ENCODE results near the gene SHLD2. TPM values are rescaled to one million over a fixed set of nuclear protein-coding genes. Genes with fewer than 3 reads are reported as not detected.
"Not testable (repeated sequence)": the region's sequence is repeated elsewhere in the genome, so short reads cannot be mapped to it uniquely, and the experiment has no call there.

SHLD2 gene
- total RNA-seq, 6 experiments from 2014 or later: 22.5 to 33.2 (median 27.2) TPM

DNA sequence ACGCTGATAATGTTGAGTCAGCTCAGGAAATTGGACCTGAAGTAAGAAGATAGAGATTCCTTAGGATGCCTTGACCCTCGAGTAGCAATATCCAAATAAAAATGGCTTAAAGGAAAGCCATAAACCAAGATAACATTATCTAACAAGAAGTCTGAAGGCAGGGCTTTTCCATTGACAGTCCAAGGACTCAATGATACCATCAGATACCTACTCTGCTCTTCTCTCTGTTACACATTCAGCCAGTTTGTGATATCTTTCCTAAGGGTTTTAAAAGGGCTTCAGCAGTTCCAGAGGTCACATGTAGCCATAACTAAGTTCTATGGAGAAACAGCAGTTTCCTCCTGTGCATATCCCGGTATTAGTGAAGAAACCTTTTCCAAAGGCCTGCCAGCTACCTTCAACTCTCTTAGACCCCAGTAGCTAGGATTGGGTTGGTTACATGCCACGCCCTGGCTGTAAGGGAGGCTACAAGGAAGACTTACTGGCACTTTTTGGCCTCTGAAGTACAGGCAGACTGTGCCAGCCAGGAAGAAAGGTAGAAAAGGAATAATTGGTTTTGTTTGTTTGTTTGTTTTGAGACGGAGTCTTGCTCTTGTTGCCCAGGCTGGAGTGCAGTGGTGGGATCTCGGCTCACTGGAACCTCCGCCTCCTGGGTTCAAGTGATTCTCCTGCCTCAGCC lies 10.6 kb downstream of the SHLD2 start:
- no peaks in the 10 kb centered on the region for H3K9me3 ChIP-seq
- H3K4me3 ChIP-seq: no peak overlapping the region
- H3K27ac ChIP-seq: no peak overlapping the region
- DNase-seq (no peak), ATAC-seq (no peak)
- peaks cover 0 to 15% (median 10%) of the 10 kb centered on the region in 4 donors for H3K36me3 ChIP-seq
- WGBS (ENCODE audit: insufficient coverage, low coverage, low lambda C conversion rate, missing lambda C conversion rate): 86% methylated on average over 5 of the region's 7 CpGs
- no peak for TF ChIP-seq POLR2A (IDR thresholded peaks at IDR 0.05)
- TF ChIP-seq, protein P1, sequence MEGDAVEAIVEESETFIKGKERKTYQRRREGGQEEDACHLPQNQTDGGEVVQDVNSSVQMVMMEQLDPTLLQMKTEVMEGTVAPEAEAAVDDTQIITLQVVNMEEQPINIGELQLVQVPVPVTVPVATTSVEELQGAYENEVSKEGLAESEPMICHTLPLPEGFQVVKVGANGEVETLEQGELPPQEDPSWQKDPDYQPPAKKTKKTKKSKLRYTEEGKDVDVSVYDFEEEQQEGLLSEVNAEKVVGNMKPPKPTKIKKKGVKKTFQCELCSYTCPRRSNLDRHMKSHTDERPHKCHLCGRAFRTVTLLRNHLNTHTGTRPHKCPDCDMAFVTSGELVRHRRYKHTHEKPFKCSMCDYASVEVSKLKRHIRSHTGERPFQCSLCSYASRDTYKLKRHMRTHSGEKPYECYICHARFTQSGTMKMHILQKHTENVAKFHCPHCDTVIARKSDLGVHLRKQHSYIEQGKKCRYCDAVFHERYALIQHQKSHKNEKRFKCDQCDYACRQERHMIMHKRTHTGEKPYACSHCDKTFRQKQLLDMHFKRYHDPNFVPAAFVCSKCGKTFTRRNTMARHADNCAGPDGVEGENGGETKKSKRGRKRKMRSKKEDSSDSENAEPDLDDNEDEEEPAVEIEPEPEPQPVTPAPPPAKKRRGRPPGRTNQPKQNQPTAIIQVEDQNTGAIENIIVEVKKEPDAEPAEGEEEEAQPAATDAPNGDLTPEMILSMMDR (IDR thresholded peaks at IDR 0.05): no peak
- H3K27me3 ChIP-seq: no peaks in the 10 kb centered on the region
- no peaks in the 10 kb centered on the region for H3K4me1 ChIP-seq
- intact Hi-C loops (cut with DNase I): no loop called here

DNA sequence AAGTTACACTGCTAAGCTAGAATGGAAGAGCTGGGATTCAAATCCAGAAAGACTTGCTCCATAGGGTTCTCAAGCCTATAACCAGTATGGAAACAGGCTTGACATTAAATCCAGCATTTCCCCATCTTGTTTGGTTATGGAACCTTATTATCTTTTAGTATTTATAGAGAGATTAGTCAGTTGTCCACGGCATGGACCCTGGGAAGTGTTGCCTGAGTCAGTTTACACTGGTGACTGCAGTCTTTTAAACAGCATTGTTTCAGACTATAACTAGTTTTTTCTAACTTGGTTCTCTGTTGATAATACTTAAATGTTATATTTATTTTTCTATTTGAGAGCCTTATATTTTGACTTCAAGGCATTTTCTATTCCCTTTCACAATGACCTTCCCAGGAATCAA lies 23.1 kb downstream of the SHLD2 start:
- intact Hi-C loops (cut with DNase I); H3K27ac ChIP-seq; H3K4me3 ChIP-seq; DNase-seq; H3K9me3 ChIP-seq; H3K27me3 ChIP-seq; H3K4me1 ChIP-seq; H3K36me3 ChIP-seq: not testable (repeated sequence)
- ATAC-seq: peak in 1 of 4 donors; percentile 63
- WGBS (ENCODE audit: insufficient coverage, low coverage, low lambda C conversion rate, missing lambda C conversion rate): no CpG with 5 or more reads among the region's 1 CpG

DNA sequence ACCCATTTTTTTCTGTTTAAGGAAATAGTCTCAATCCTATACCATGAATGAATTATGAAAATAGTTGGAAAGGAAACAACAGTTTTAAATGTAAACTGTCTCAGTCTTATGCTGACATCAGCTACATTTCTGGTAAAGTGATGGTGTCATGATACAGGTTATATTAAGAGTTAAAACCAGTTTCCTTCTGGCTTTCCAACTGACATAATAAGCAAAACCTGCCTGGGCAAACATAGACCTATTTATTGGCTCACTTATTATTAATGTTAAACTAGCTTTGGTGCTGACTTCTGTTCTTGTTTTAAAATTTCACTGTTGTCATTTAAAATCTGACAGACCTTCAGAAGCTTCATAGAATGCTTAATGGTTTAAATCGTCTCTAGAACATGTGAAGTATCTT lies 24.0 kb downstream of the SHLD2 start:
- DNase-seq; H3K27ac ChIP-seq; H3K36me3 ChIP-seq; H3K4me1 ChIP-seq; H3K9me3 ChIP-seq; H3K27me3 ChIP-seq; H3K4me3 ChIP-seq; intact Hi-C loops (cut with DNase I): not testable (repeated sequence)
- ATAC-seq: peak in 3 of 4 donors; percentile 36 to 57 (median 45)
- WGBS (ENCODE audit: insufficient coverage, low coverage, low lambda C conversion rate, missing lambda C conversion rate): 43% methylated on average over 1 of the region's 1 CpG

DNA sequence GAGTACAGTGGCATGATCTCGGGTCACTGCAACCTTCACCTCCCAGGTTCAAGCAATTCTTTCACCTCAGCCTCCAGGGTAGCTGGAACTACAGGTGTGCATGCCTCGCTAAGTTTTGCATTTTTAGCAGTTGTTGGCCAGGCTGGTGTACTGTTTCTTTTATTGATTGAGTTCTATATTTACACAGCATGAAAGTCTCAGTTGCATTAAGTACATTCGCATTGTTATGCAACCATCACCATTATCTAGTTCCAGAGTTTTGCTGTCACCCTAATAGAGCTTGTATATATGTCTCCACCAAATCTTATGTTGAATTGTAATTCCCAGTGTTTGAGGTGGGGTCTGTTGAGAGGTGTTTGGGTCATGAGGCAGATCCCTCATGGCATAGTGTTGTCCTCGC lies 28.3 kb downstream of the SHLD2 start:
- H3K36me3 ChIP-seq; H3K27me3 ChIP-seq; H3K4me3 ChIP-seq; H3K4me1 ChIP-seq; H3K27ac ChIP-seq; H3K9me3 ChIP-seq; DNase-seq; intact Hi-C loops (cut with DNase I): not testable (repeated sequence)
- WGBS (ENCODE audit: insufficient coverage, low coverage, low lambda C conversion rate, missing lambda C conversion rate): 33% methylated on average over 3 of the region's 4 CpGs
- peak; percentile 57 to 85 (median 76) for ATAC-seq

DNA sequence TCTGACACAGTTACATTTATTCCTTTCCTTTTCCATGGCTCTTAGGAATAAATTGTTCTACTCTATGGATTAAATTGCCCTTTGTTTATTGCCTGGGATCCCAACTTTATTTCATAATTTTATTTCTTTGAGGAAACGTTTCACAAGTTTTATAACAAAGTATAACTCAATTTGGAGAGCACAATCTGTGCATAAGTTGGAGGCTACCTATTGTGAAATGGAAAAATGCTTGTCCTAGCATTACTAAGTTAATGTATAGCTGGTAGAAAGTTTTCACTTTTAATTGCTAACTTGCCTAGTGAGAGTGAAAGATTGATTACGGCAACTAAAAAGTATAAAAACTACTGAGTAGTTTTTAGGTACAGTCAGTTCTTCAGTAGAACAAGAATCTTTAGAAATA lies 32.0 kb downstream of the SHLD2 start:
- DNase-seq; H3K27me3 ChIP-seq; H3K27ac ChIP-seq; H3K9me3 ChIP-seq; intact Hi-C loops (cut with DNase I); H3K4me1 ChIP-seq; ATAC-seq; H3K36me3 ChIP-seq; H3K4me3 ChIP-seq: not testable (repeated sequence)
- 80% methylated on average over 1 of the region's 2 CpGs for WGBS (ENCODE audit: insufficient coverage, low coverage, low lambda C conversion rate, missing lambda C conversion rate)

DNA sequence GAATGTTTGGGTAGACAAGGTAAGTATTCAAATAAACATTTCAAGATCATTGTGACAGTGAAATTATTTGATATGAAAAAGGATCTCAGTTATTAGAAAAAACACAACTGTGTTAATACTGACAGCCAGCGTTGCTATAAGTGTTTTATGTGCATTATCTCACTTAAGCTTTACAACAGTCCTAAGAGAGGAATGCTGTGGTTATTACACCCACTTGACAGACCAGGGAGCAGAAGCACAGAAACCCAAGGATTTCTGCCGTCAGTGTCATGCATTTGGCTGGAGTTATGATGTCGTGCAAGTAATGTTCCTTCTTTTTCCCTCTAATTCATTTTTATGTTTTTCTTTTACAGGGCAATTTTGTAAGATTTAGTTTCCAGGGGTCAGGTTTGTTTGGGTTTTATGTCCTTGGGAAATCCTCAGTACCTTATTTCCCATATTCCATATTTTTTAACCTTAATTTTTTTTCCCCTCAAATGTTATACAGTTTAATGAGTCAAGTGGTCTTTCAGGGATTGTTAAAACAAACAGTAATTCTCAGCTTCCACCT lies 32.7 kb downstream of the SHLD2 start:
- not testable (repeated sequence) for H3K9me3 ChIP-seq, DNase-seq

DNA sequence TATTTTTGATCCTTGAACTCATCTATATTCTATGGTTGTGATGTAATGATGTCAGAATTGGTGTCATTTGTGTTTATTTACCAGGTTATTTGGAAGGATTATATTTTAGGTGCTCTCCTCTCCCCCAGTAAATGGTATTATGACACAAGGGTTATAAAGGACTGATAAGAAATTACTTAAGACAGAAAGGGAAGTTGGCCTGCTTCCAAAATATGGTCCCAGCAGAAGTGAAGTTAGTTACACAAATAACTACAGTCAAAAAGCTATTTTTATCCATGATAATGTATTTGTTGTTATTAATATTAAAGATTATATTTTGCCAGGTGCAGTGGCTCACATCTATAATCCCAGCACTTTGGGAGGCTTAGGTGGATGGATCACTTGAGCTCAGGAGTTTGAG lies 37.2 kb downstream of the SHLD2 start:
- H3K27ac ChIP-seq; ATAC-seq; H3K9me3 ChIP-seq; DNase-seq; H3K4me3 ChIP-seq; H3K27me3 ChIP-seq; H3K36me3 ChIP-seq; intact Hi-C loops (cut with DNase I): not testable (repeated sequence)
- H3K4me1 ChIP-seq: peaks cover 0 to 22% (median 5%) of the 10 kb centered on the region in 4 donors

More for the DNA sequence above, 32.7 kb downstream of the SHLD2 start:
- H3K4me1 ChIP-seq: peaks cover 0 to 14% (median 2%) of the 10 kb centered on the region in 4 donors
- H3K27me3 ChIP-seq; intact Hi-C loops (cut with DNase I); ATAC-seq; H3K36me3 ChIP-seq; H3K27ac ChIP-seq; H3K4me3 ChIP-seq: not testable (repeated sequence)
- WGBS (ENCODE audit: insufficient coverage, low coverage, low lambda C conversion rate, missing lambda C conversion rate): no CpG with 5 or more reads among the region's 3 CpGs

DNA sequence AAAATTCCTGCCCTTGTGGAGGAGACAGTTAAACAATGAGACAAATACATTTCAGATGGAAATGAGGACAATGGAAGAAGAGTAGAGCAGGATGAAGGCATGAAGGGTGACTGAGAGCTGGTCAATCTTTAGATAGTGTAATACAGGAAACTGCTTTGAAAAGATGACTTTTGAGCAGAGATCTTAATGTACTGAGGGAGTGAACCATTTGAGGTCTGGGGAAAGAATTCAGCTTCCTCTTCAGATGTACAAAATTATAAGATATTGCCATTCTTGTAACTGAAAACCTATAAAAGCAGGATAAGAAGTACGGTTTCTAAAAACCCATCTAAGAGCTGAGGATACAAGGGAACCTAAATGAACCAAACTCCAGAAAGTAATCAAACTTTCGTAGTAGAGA lies 38.9 kb downstream of the SHLD2 start:
- H3K9me3 ChIP-seq; H3K36me3 ChIP-seq; ATAC-seq; DNase-seq; intact Hi-C loops (cut with DNase I); H3K27me3 ChIP-seq; H3K4me3 ChIP-seq: not testable (repeated sequence)
- H3K4me1 ChIP-seq: peaks cover 0 to 22% (median 5%) of the 10 kb centered on the region in 4 donors
- peak overlapping the region in 1 of 3 donors; percentile 16 for H3K27ac ChIP-seq
- 84% methylated on average over 2 of the region's 2 CpGs for WGBS (ENCODE audit: insufficient coverage, low coverage, low lambda C conversion rate, missing lambda C conversion rate)

DNA sequence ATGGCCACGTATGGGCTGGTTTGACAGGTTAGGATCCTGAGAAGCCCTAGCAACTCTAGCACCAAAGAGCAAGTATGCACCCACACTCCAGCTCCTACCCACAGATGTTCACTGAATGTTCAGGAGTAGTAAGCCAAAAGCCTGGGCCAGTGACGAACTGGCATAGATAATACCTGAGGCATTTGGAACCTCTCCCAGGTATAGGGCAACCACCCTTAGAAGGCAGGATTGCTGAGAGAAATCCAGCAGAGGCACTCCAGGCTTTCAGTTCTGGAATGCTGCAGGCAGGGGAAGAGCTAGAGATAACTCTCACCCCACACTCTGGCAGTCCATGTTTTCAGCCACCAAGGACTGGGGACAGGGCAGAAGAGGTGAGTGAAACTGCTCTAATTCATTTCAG lies 39.4 kb downstream of the SHLD2 start:
- WGBS (ENCODE audit: insufficient coverage, low coverage, low lambda C conversion rate, missing lambda C conversion rate): 41% methylated on average over 2 of the region's 2 CpGs

DNA sequence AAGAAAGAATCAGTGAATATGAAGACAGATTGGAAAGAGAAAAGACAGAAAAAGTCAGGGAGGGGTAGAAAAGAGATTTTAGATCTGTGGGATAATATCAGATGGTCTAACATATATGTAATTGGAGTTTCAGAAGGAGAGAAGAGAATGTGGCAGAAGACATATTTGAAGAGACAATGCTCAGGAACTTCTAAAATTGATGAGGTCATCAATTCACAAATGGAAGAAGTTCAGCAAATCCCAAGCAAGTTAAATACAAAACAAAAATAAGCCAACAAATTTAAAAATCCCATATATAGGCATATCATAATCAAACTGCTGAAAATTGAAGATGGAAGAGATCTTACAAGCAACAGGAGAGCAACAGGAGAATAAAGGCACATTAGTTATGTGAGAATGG lies 42.5 kb downstream of the SHLD2 start:
- DNase-seq; ATAC-seq; H3K27me3 ChIP-seq; H3K36me3 ChIP-seq; intact Hi-C loops (cut with DNase I); H3K27ac ChIP-seq; H3K9me3 ChIP-seq; H3K4me3 ChIP-seq: not testable (repeated sequence)
- peaks cover 0 to 20% (median 4%) of the 10 kb centered on the region in 4 donors for H3K4me1 ChIP-seq

More for the DNA sequence above, 39.4 kb downstream of the SHLD2 start:
- H3K27me3 ChIP-seq; intact Hi-C loops (cut with DNase I); H3K36me3 ChIP-seq; H3K4me3 ChIP-seq; H3K9me3 ChIP-seq: not testable (repeated sequence)
- Histone ChIP-seq H3K27ac (peak overlapping the region in 1 of 3 donors; percentile 16), H3K4me1 (peaks cover 0 to 22% (median 5%) of the 10 kb centered on the region in 4 donors)
- ATAC-seq (peak; percentile 90 to 97 (median 96)), DNase-seq (peak in 1 of 3 donors; percentile 70)
